Aorta (tissue), 5 donors: Measurements from ENCODE around the gene ABHD16A. TPM values are rescaled to one million over a fixed set of nuclear protein-coding genes. Genes with fewer than 3 reads are reported as not detected.
A peak's percentile ranks its signal among the peaks of the same experiment; 100 is the strongest.

ENCODE experiments used
- ATAC-seq: fragments of 200-7000 bp; cut with Tn5 transposase; one replicate; pipeline ENCODE4 v1.9.1; 2022; ENCODE audit warnings: moderate library complexity; ENCODE audit not compliant: low FRiP score
- DNase-seq, 2 donors: peaks; one replicate each; pipeline ENCODE4 v3.0.0-alpha.2; 2020
- H3K27ac ChIP-seq, 2 donors: one replicate each; pipeline ENCODE4 v1.5.1; 2013; ENCODE audit warnings: low read length in 2 of 2, mild to moderate bottlenecking in 2 of 2, moderate library complexity in 2 of 2, control low read depth in 1 of 2, inconsistent platforms in 1 of 2, low read depth in 1 of 2
- H3K27me3 ChIP-seq, 2 donors: one replicate each; pipeline ENCODE4 v1.6.1; 2013; ENCODE audit warnings: control low read depth in 1 of 2, low read length in 1 of 2, mild to moderate bottlenecking in 1 of 2, moderate library complexity in 1 of 2; ENCODE audit not compliant: insufficient read depth in 2 of 2, control insufficient read depth in 1 of 2
- H3K36me3 ChIP-seq, 2 donors: one replicate each; pipeline ENCODE4 v1.6.1; 2013; ENCODE audit warnings: control low read depth in 1 of 2, low read length in 1 of 2, mild to moderate bottlenecking in 1 of 2; ENCODE audit not compliant: insufficient read depth in 2 of 2, control insufficient read depth in 1 of 2
- H3K4me1 ChIP-seq, 2 donors: one replicate each; pipeline ENCODE4 v1.6.1; 2013; ENCODE audit warnings: low read length in 2 of 2, control low read depth in 1 of 2, mild to moderate bottlenecking in 1 of 2, moderate library complexity in 1 of 2; ENCODE audit not compliant: insufficient read depth in 2 of 2, control insufficient read depth in 1 of 2
- H3K4me3 ChIP-seq, 2 donors: one replicate each; pipeline ENCODE4 v1.5.1; 2013; ENCODE audit warnings: low read length in 2 of 2, control low read depth in 1 of 2, mild to moderate bottlenecking in 1 of 2
- H3K9me3 ChIP-seq: one replicate; pipeline ENCODE4 v1.6.1; 2013; ENCODE audit warnings: mild to moderate bottlenecking, low read length; ENCODE audit not compliant: control insufficient read depth
- WGBS, 2 donors: extraction: QIAGEN DNeasy Blood & Tissue Kit; methylation state at CpG; one replicate each; pipeline ENCODE4 v1.1.7; 2013; 5-methylcytosine and 5-hydroxymethylcytosine counted together
- intact Hi-C, 2 donors: fragments of 100-400 bp; cut with DNase I; formaldehyde crosslinking; loops; one replicate each; pipeline versions ENCODE4 v1.14.2 to v1.15.0; 2022
- polyA plus RNA-seq, 2 donors: library from polyadenylated mRNA; stranded (reverse); fragments of 200-250 nt; gene quantifications; one replicate each; pipeline ENCODE4 v1.2.3, GENCODE V29; 2013
- total RNA-seq, 2 donors: library from RNA; stranded (reverse); fragmentation: NEBNext Ultra II Directional; extraction: Animal tissue kit (Norgen Biotek cat#: 25700); gene quantifications; one replicate each; pipeline ENCODE4 v1.2.1, GENCODE V29; 2021
- donor health status: healthy with polysubstance abuse.
- donor health status: Bipolar disorder and iron deficiency.
- donor health status: DM: no; HTN: no; CAD: no.
- donor health status: DM: no; HTN: no; CAD: no.
- donor health status: DM: yes; HTN: yes; CAD: no.

ABHD16A gene
- total and polyA plus RNA-seq, 4 donors = 12.9 to 50.1 (median 44.9) TPM

- peak overlapping the region; percentile 52 to 87 for H3K27ac ChIP-seq
- H3K4me3 ChIP-seq = peak overlapping the region; percentile 32 to 64
- H3K27me3 ChIP-seq = no peaks in the 10 kb centered on the region
- H3K36me3 ChIP-seq = peaks cover 0 to 8% of the 10 kb centered on the region in 2 donors
- DNase-seq = peak; percentile 92 to 93
- no peaks in the 10 kb centered on the region for H3K9me3 ChIP-seq
- no peaks in the 10 kb centered on the region for H3K4me1 ChIP-seq
- peak; percentile 90 for ATAC-seq
- 7 to 8% methylated on average over 37 of the region's 37 CpGs for WGBS, 2 donors
- intact Hi-C loops = loop anchor here in 1 of 2 donors (1.0 to 10.0 kb wide), 2 partner anchors 11 to 1762 kb away; partner anchors contain the start of genes CUTA, GPANK1 and PHF1
Measured at GRCh38 chr6:31652925-31653724, 50.0 kb downstream of the ABHD16A start.

- no peak for DNase-seq
- H3K27me3 ChIP-seq = no peaks in the 10 kb centered on the region
- H3K9me3 ChIP-seq = no peaks in the 10 kb centered on the region
- peaks cover 0 to 6% of the 10 kb centered on the region in 2 donors for H3K36me3 ChIP-seq
- H3K27ac ChIP-seq = peak overlapping the region; percentile 87 to 88
- WGBS, 2 donors = 1 to 3% methylated on average over 29 of the region's 29 CpGs
- intact Hi-C loops = loop anchor here in 1 of 2 donors (1.0 to 10.0 kb wide), 2 partner anchors 13 to 1763 kb away; partner anchors contain the start of genes CUTA, GPANK1 and PHF1
- peak overlapping the region; percentile 32 to 65 for H3K4me3 ChIP-seq
- H3K4me1 ChIP-seq = no peaks in the 10 kb centered on the region
- peak; percentile 79 for ATAC-seq
Measured at GRCh38 chr6:31651602-31652191, 51.4 kb downstream of the ABHD16A start.

- no peak overlapping the region for H3K27ac ChIP-seq
- no peaks in the 10 kb centered on the region for H3K4me1 ChIP-seq
- peaks cover 4 to 28% of the 10 kb centered on the region in 2 donors for H3K36me3 ChIP-seq
- ATAC-seq (no peak), DNase-seq (no peak)
- 94 to 96% methylated on average over 9 of the region's 9 CpGs for WGBS, 2 donors
- H3K4me3 ChIP-seq = no peak overlapping the region
- intact Hi-C loops = no loop called here
- H3K27me3 ChIP-seq = no peaks in the 10 kb centered on the region
- H3K9me3 ChIP-seq = no peaks in the 10 kb centered on the region
Measured at GRCh38 chr6:31645325-31645724, 57.8 kb downstream of the ABHD16A start.

- H3K27ac ChIP-seq = no peak overlapping the region
- WGBS, 2 donors = 87 to 88% methylated on average over 17 of the region's 17 CpGs
- H3K27me3 ChIP-seq = no peaks in the 10 kb centered on the region
- intact Hi-C loops = loop anchor here in 1 of 2 donors (2.0 kb wide), 1 partner anchor 17 kb away; no protein-coding TSS in a partner anchor
- DNase-seq (no peak), ATAC-seq (no peak)
- H3K4me3 ChIP-seq = no peak overlapping the region
- H3K4me1 ChIP-seq = no peaks in the 10 kb centered on the region
- H3K9me3 ChIP-seq = no peaks in the 10 kb centered on the region
- peaks cover 4 to 26% of the 10 kb centered on the region in 2 donors for H3K36me3 ChIP-seq
Measured at GRCh38 chr6:31643818-31644454, 59.2 kb downstream of the ABHD16A start.

- intact Hi-C loops = loop anchor here in 1 of 2 donors (2.0 kb wide), 1 partner anchor 16 kb away; no protein-coding TSS in a partner anchor
Measured at GRCh38 chr6:31642798-31643570, 60.1 kb downstream of the ABHD16A start.

GRCh38 chr6:31641370-31641769 is 61.8 kb downstream of the ABHD16A start:
- Histone ChIP-seq H3K27ac (no peak overlapping the region), H3K4me3 (no peak overlapping the region), H3K4me1 (no peaks in the 10 kb centered on the region), H3K36me3 (peaks cover 4 to 30% of the 10 kb centered on the region in 2 donors), H3K9me3 (no peaks in the 10 kb centered on the region), H3K27me3 (no peaks in the 10 kb centered on the region)
- DNase-seq = no peak
- ATAC-seq = no peak
- intact Hi-C loops = no loop called here
- WGBS, 2 donors = 87 to 92% methylated on average over 4 of the region's 4 CpGs

More at GRCh38 chr6:31642798-31643570, 60.1 kb downstream of the ABHD16A start:
- no peaks in the 10 kb centered on the region for H3K4me1 ChIP-seq
- DNase-seq (no peak), ATAC-seq (no peak)
- no peak overlapping the region for H3K4me3 ChIP-seq
- no peak overlapping the region for H3K27ac ChIP-seq
- peaks cover 4 to 24% of the 10 kb centered on the region in 2 donors for H3K36me3 ChIP-seq
- H3K9me3 ChIP-seq = no peaks in the 10 kb centered on the region
- 81 to 85% methylated on average over 6 of the region's 6 CpGs for WGBS, 2 donors
- no peaks in the 10 kb centered on the region for H3K27me3 ChIP-seq

- DNase-seq (no peak), ATAC-seq (no peak)
- Histone ChIP-seq H3K36me3 (peaks cover 4 to 30% of the 10 kb centered on the region in 2 donors), H3K4me3 (no peak overlapping the region), H3K9me3 (no peaks in the 10 kb centered on the region), H3K4me1 (no peaks in the 10 kb centered on the region), H3K27me3 (no peaks in the 10 kb centered on the region), H3K27ac (no peak overlapping the region)
- intact Hi-C loops = no loop called here
- WGBS, 2 donors = 92 to 93% methylated on average over 6 of the region's 6 CpGs
Measured at GRCh38 chr6:31640612-31641011, 62.5 kb downstream of the ABHD16A start.

- WGBS, 2 donors = 65 to 71% methylated on average over 10 of the region's 10 CpGs
Measured at GRCh38 chr6:31639449-31639861, 63.7 kb downstream of the ABHD16A start.

More at GRCh38 chr6:31639449-31639861, 63.7 kb downstream of the ABHD16A start:
- H3K9me3 ChIP-seq = no peaks in the 10 kb centered on the region
- no peak for ATAC-seq
- intact Hi-C loops = no loop called here
- DNase-seq = no peak
- H3K4me3 ChIP-seq = no peak overlapping the region
- H3K36me3 ChIP-seq = peaks cover 6 to 24% of the 10 kb centered on the region in 2 donors
- H3K4me1 ChIP-seq = no peaks in the 10 kb centered on the region
- no peak overlapping the region for H3K27ac ChIP-seq
- H3K27me3 ChIP-seq = no peaks in the 10 kb centered on the region
